ENCODE measurements around the gene MRPL2.

DNA sequence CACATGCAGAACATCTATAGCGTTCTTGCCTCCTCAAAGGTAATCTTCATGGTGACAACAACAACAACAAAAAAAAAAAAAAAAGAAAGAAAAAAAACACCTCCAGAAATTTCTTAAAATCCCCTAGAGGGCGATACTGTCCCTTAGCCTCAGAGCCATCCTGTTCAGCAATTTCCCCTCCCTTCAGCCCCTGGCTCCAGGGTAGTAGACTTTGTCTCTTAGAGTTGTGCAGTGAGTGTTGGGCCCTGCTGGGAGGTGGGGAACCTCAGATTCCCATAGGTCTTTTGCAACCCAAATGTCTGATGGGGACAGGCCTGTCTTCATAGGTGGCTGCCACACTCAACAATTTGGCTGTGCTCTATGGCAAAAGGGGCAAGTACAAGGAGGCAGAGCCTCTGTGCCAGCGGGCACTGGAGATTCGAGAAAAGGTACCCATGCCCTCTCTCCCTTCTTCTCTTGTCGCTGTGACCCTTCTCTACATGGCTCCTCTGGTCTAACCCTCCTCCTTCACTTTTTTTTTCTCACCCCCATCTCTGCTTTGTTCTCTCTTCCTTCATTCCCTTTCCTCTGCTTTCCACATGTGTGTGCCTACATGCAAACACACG lies 10.9 kb upstream of the MRPL2 start:
- TF ChIP-seq, protein P1, sequence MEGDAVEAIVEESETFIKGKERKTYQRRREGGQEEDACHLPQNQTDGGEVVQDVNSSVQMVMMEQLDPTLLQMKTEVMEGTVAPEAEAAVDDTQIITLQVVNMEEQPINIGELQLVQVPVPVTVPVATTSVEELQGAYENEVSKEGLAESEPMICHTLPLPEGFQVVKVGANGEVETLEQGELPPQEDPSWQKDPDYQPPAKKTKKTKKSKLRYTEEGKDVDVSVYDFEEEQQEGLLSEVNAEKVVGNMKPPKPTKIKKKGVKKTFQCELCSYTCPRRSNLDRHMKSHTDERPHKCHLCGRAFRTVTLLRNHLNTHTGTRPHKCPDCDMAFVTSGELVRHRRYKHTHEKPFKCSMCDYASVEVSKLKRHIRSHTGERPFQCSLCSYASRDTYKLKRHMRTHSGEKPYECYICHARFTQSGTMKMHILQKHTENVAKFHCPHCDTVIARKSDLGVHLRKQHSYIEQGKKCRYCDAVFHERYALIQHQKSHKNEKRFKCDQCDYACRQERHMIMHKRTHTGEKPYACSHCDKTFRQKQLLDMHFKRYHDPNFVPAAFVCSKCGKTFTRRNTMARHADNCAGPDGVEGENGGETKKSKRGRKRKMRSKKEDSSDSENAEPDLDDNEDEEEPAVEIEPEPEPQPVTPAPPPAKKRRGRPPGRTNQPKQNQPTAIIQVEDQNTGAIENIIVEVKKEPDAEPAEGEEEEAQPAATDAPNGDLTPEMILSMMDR (IDR thresholded peaks at IDR 0.05; ENCODE audit: low read depth, low read length, poor library complexity, severe bottlenecking): peak; percentile 63
- TF ChIP-seq EZH2phosphoT487 (IDR thresholded peaks at IDR 0.05; ENCODE audit: borderline replicate concordance, low read length): no peak
